ENCODE results near the gene NANS.
A peak's percentile ranks its signal among the peaks of the same experiment; 100 is the strongest.
"Not testable (repeated sequence)": the region's sequence is repeated elsewhere in the genome, so short reads cannot be mapped to it uniquely, and the experiment has no call there.

The NANS gene

GRCh38 chr9:98081477-98082219 lies 25.1 kb downstream of the NANS start:
- DNase-seq = peak in 1 of 2 donors; percentile 52
- H3K4me1 Mint-ChIP-seq = peaks cover 43% of the 10 kb centered on the region
- H3K4me3 Mint-ChIP-seq = no peak overlapping the region

GRCh38 chr9:98083061-98083501 lies 26.5 kb downstream of the NANS start:
- peaks cover 39% of the 10 kb centered on the region for H3K4me1 Mint-ChIP-seq
- ATAC-seq (no peak), DNase-seq (no peak)
- H3K9me3 Mint-ChIP-seq = no peaks in the 10 kb centered on the region
- no peak overlapping the region for H3K4me3 Mint-ChIP-seq
- H3K27ac Mint-ChIP-seq = peak overlapping the region in 1 of 2 donors; percentile 55
- H3K27me3 Mint-ChIP-seq = no peaks in the 10 kb centered on the region

More at GRCh38 chr9:98081477-98082219, 25.1 kb downstream of the NANS start:
- no peaks in the 10 kb centered on the region for H3K27me3 Mint-ChIP-seq
- peak overlapping the region; percentile 88 to 91 for H3K27ac Mint-ChIP-seq
- H3K9me3 Mint-ChIP-seq = no peaks in the 10 kb centered on the region
- ATAC-seq = peak; percentile 94

- no peaks in the 10 kb centered on the region for H3K9me3 Mint-ChIP-seq
- DNase-seq (no peak), ATAC-seq (no peak)
- peak overlapping the region in 1 of 2 donors; percentile 89 for H3K27ac Mint-ChIP-seq
- no peak overlapping the region for H3K4me3 Mint-ChIP-seq
- peaks cover 37% of the 10 kb centered on the region for H3K4me1 Mint-ChIP-seq
- no peaks in the 10 kb centered on the region for H3K27me3 Mint-ChIP-seq
Measured at GRCh38 chr9:98083566-98084183, 27.1 kb downstream of the NANS start.

GRCh38 chr9:98084396-98084795 lies 27.9 kb downstream of the NANS start:
- no peak overlapping the region for H3K4me3 Mint-ChIP-seq
- no peak for DNase-seq
- H3K27ac Mint-ChIP-seq = no peak overlapping the region
- no peaks in the 10 kb centered on the region for H3K27me3 Mint-ChIP-seq
- ATAC-seq = no peak
- peaks cover 40% of the 10 kb centered on the region for H3K4me1 Mint-ChIP-seq
- H3K9me3 Mint-ChIP-seq = no peaks in the 10 kb centered on the region

- ATAC-seq (no peak), DNase-seq (no peak)
- Mint-ChIP-seq H3K4me3 (no peak overlapping the region), H3K4me1 (peaks cover 47% of the 10 kb centered on the region), H3K27ac (peak overlapping the region in 1 of 2 donors; percentile 81), H3K9me3 (no peaks in the 10 kb centered on the region), H3K27me3 (no peaks in the 10 kb centered on the region)
Measured at GRCh38 chr9:98085058-98085457, 28.5 kb downstream of the NANS start.

GRCh38 chr9:98085944-98086343 lies 29.4 kb downstream of the NANS start:
- Mint-ChIP-seq H3K9me3 (no peaks in the 10 kb centered on the region), H3K27ac (peak overlapping the region in 1 of 2 donors; percentile 92), H3K4me3 (no peak overlapping the region), H3K27me3 (no peaks in the 10 kb centered on the region), H3K4me1 (peaks cover 44% of the 10 kb centered on the region)
- no peak for DNase-seq
- no peak for ATAC-seq

GRCh38 chr9:98086461-98086860 lies 29.9 kb downstream of the NANS start:
- H3K4me1 Mint-ChIP-seq = peaks cover 39% of the 10 kb centered on the region
- H3K9me3 Mint-ChIP-seq = no peaks in the 10 kb centered on the region
- no peak for DNase-seq
- H3K27me3 Mint-ChIP-seq = no peaks in the 10 kb centered on the region
- H3K4me3 Mint-ChIP-seq = peak overlapping the region in 1 of 2 donors; percentile 74
- H3K27ac Mint-ChIP-seq = peak overlapping the region; percentile 85 to 92
- ATAC-seq = no peak

GRCh38 chr9:98087420-98088354 lies 31.2 kb downstream of the NANS start:
- ATAC-seq (peak; percentile 45), DNase-seq (no peak)
- H3K27me3 Mint-ChIP-seq = no peaks in the 10 kb centered on the region
- peaks cover 34% of the 10 kb centered on the region for H3K4me1 Mint-ChIP-seq
- peak overlapping the region in 1 of 2 donors; percentile 74 for H3K4me3 Mint-ChIP-seq
- H3K27ac Mint-ChIP-seq = peak overlapping the region in 1 of 2 donors; percentile 59
- no peaks in the 10 kb centered on the region for H3K9me3 Mint-ChIP-seq

- not testable (repeated sequence) for DNase-seq, H3K27me3 Mint-ChIP-seq, ATAC-seq, H3K9me3 Mint-ChIP-seq, H3K27ac Mint-ChIP-seq, H3K4me3 Mint-ChIP-seq
- peaks cover 55% of the 10 kb centered on the region for H3K4me1 Mint-ChIP-seq
Measured at GRCh38 chr9:98090674-98091073, 34.1 kb downstream of the NANS start.

- peak overlapping the region; percentile 6 to 49 for H3K4me3 Mint-ChIP-seq
Measured at GRCh38 chr9:98091735-98092612, 35.4 kb downstream of the NANS start.

GRCh38 chr9:98092613-98092931 lies 36.0 kb downstream of the NANS start:
- H3K27ac Mint-ChIP-seq = peak overlapping the region; percentile 36 to 86
- ATAC-seq (peak; percentile 74), DNase-seq (no peak)
- no peaks in the 10 kb centered on the region for H3K27me3 Mint-ChIP-seq
- no peaks in the 10 kb centered on the region for H3K9me3 Mint-ChIP-seq
- H3K4me1 Mint-ChIP-seq = peaks cover 53% of the 10 kb centered on the region
- peak overlapping the region; percentile 6 to 49 for H3K4me3 Mint-ChIP-seq

More at GRCh38 chr9:98091735-98092612, 35.4 kb downstream of the NANS start:
- Mint-ChIP-seq H3K27me3 (no peaks in the 10 kb centered on the region), H3K27ac (peak overlapping the region; percentile 36 to 72), H3K4me1 (peaks cover 50% of the 10 kb centered on the region), H3K9me3 (no peaks in the 10 kb centered on the region)
- ATAC-seq = peak; percentile 29
- DNase-seq = no peak

GRCh38 chr9:98094316-98094715 lies 37.8 kb downstream of the NANS start:
- DNase-seq (no peak), ATAC-seq (no peak)
- H3K4me1 Mint-ChIP-seq = peaks cover 66% of the 10 kb centered on the region
- no peaks in the 10 kb centered on the region for H3K9me3 Mint-ChIP-seq
- H3K27ac Mint-ChIP-seq = peak overlapping the region; percentile 36 to 72
- H3K27me3 Mint-ChIP-seq = no peaks in the 10 kb centered on the region
- no peak overlapping the region for H3K4me3 Mint-ChIP-seq

GRCh38 chr9:98094851-98095250 lies 38.3 kb downstream of the NANS start:
- no peak overlapping the region for H3K4me3 Mint-ChIP-seq
- H3K27me3 Mint-ChIP-seq = no peaks in the 10 kb centered on the region

GRCh38 chr9:98095401-98095800 lies 38.9 kb downstream of the NANS start:
- H3K27me3 Mint-ChIP-seq = no peaks in the 10 kb centered on the region
- ATAC-seq (no peak), DNase-seq (no peak)
- H3K4me1 Mint-ChIP-seq = peaks cover 68% of the 10 kb centered on the region
- H3K27ac Mint-ChIP-seq = peak overlapping the region in 1 of 2 donors; percentile 9
- no peaks in the 10 kb centered on the region for H3K9me3 Mint-ChIP-seq
- no peak overlapping the region for H3K4me3 Mint-ChIP-seq

More at GRCh38 chr9:98094851-98095250, 38.3 kb downstream of the NANS start:
- H3K9me3 Mint-ChIP-seq = no peaks in the 10 kb centered on the region
- no peak for ATAC-seq
- peak overlapping the region in 1 of 2 donors; percentile 20 for H3K27ac Mint-ChIP-seq
- peaks cover 66% of the 10 kb centered on the region for H3K4me1 Mint-ChIP-seq
- DNase-seq = no peak

- Mint-ChIP-seq H3K9me3 (no peaks in the 10 kb centered on the region), H3K4me3 (no peak overlapping the region), H3K4me1 (peaks cover 74% of the 10 kb centered on the region), H3K27me3 (no peaks in the 10 kb centered on the region), H3K27ac (no peak overlapping the region)
- ATAC-seq = no peak
- DNase-seq = no peak
Measured at GRCh38 chr9:98096091-98096490, 39.6 kb downstream of the NANS start.

Data from stimulated activated naive CD8-positive, alpha-beta T cell treated with anti-CD3 and anti-CD28 coated beads, Interleukin-15, amount 100 ng/mL, for 72 hours (primary cell).